Activated CD4-positive, alpha-beta T cell treated with anti-CD3 and anti-CD28 coated beads for 48 hours (primary cell): ENCODE data around the gene DUSP22.
A peak's percentile ranks its signal among the peaks of the same experiment; 100 is the strongest.

Experiments used
- DNase-seq: peaks from one replicate; pipeline ENCODE4 v3.0.0-alpha.2; 2020

DUSP22 gene

GRCh38 chr6:353642-354614 is 61.6 kb downstream of the DUSP22 start:
- no peak for DNase-seq

DNA sequence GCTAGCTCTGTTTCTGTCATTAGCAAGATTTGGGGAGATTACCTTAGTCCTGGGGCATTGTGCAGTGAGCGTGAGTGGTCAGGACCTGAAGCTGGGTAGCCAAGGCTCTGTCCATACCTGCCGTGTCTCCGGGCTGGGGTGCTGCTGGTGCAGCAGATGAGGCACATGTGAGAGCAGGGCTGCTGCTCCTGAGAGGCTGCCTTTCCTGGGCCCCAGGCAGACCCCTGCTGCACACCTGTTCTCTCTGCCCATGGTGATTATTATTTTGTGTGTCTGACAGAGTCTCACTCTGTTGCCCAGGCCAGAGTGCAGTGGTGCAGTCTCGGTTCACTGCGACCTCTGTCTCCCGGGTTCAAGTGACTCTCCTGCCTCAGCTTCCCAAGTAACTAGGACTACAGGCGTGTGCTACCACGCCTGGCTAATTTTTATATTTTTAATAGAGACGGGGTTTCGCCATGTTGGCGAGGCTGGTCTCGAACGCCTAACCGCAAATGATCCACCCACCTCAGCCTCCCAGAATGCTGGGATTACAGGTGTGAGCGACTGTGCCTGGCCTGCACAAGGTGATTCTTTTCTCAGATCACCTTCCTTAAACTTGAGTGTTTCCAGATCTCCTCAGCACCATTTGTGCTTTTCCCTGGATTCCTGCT is 62.5 kb downstream of the DUSP22 start:
- DNase-seq: no peak

GRCh38 chr6:355373-356208 is 63.3 kb downstream of the DUSP22 start:
- DNase-seq: no peak

DNA sequence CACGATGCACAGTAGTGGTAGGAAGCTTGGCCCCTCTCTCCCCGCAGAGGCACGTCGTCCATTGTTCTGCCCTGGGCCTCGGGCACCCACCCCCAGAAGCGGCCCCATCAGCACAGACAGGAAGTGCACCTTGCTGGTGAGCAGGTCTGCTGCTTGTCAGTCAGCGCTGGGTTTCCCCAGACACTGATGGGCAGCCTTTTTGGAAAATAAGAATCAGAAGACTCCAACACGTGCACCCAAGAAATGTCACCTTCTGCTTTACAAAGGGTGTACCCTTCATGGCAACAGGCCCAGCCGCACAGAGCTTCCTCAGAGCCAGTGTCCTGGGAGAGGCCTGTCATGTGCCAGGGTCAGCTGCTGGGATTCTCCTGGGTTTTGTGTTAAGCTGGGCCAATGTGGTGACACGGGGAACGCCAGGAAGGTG is 64.6 kb downstream of the DUSP22 start:
- DNase-seq: peak; percentile 39

- no peak for DNase-seq
Observed at GRCh38 chr6:357261-357790, 65.0 kb downstream of the DUSP22 start.

GRCh38 chr6:357791-358341 is 65.6 kb downstream of the DUSP22 start:
- DNase-seq: no peak

DNA sequence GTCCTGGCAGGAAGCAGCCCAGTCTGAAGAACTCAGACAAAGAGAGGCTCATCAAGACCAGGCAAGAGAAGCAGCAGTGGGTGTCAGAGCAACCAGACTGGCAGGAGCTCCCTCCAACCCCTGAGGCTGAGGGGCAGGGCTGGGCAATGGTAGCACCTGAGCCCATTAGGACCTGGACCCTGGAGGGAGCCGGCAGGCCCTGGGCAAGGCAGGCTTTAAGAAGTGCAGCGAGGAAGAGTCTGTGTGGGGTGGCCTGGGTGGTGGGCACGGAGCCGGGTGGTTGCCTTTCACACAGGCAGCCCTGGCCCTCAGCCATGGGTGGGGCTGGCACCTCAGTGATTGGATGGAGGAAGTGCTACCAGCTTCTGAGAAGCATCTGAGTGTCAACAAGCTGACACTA is 66.1 kb downstream of the DUSP22 start:
- no peak for DNase-seq

GRCh38 chr6:358847-359246 is 66.6 kb downstream of the DUSP22 start:
- no peak for DNase-seq

DNA sequence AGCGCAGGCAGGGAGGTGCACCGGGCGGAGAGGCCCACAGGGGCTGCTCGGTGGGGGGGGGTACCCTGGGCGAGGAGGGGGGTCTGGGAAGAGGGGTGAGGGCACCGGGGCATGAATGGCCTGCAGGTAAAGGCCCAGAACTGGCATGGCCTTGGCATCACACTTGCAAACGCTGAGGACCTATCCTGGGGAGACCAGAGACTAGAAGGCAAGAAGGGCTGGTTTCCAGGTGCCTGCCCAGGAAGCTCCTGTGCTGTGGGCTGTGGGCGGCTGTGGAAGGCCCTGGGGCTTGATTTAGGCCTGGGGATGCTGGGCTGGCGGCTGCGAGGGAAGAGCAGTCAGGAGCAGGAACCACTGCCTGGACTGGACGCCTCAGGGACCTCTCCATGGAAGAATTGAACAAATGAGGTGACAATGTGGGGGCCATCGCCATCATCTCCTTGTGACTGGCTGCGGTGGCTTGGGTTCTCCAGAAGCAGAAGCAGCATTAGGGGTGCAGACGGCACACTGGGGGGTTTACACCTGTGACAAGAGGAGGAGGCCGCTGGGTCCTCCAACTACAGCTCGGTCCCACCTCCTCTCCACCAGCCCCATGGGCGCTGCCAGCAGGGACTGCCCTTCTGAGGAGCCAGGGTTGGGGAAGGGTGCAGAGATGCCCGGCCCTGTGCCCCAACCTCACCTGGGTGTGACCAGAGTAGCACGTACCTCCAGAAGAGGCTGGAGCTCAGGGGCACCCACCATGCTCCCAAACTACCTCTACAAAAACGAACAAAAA is 67.2 kb downstream of the DUSP22 start:
- DNase-seq: no peak

GRCh38 chr6:360349-360748 is 68.1 kb downstream of the DUSP22 start:
- no peak for DNase-seq

- DNase-seq: no peak
Observed at GRCh38 chr6:360764-361373, 68.6 kb downstream of the DUSP22 start.

DNA sequence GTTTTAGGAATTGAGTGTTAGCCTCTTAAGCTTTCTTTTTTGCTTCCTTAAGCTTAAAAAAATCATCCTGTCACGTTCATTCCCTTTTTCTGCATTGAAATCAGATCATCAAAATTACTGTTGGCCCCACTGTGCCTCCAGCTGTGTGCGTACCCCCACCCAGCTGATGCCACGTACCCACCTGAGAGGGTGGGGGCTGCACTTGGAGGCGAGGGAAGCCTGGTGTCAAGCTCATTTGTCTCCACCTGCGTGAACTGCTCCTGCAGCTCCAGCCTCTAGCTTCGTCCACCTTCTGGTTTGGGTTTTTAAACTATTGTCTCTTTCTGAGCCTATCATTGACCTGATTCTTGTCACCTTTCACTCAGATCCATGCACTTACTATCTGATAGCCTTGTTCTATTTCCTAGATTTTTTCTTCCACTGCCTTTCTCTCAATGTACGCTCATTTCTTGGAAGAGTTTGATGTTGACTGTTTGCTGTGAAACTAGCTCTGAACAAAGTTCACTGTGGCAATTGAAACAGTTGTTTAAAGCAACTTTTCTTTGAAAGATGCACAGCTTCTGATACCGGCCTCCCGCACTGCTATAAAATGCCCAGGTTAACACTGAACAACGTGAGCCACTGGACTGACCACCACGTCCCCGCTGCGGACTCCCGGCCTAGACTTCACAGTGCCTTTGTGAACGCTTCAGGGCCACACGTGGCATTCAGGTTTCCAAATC is 69.3 kb downstream of the DUSP22 start:
- no peak for DNase-seq

GRCh38 chr6:362231-362923 is 70.1 kb downstream of the DUSP22 start:
- no peak for DNase-seq

DNA sequence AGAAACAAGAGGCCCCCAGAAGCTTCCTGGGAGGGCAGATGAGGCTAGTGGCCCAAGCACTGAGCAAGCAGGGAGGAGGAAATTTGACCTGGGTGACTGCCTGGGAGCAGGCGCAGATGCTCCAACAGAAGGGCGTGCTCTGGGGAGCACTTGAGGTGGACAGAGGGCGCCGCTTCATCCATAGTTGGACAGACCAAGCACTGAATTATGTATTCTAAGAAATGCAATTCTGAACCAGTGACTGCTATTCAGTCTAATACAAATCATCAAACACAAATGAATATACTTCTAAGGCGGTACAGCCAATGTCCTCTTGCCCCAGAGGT is 70.6 kb downstream of the DUSP22 start:
- no peak for DNase-seq

DNA sequence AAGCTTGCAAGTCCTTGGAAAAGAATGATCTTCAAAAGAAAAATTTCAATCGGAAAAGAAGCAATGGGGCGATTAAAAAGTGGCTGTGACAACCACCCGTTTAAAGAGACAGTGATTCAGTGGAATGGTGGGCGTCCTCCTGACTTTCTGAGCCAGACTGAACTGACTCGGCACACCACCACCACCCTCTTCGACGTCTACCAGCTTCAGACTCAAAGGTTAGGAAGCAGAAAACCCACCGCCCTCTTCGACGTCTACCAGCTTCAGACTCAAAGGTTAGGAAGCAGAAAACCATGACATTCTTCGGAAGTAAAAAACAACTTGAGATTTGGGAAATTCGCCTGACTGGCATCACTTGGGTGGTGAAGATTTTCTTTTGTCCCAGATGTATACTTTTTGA is 71.0 kb downstream of the DUSP22 start:
- no peak for DNase-seq

- DNase-seq: no peak
Observed at GRCh38 chr6:363909-364308, 71.6 kb downstream of the DUSP22 start.

DNA sequence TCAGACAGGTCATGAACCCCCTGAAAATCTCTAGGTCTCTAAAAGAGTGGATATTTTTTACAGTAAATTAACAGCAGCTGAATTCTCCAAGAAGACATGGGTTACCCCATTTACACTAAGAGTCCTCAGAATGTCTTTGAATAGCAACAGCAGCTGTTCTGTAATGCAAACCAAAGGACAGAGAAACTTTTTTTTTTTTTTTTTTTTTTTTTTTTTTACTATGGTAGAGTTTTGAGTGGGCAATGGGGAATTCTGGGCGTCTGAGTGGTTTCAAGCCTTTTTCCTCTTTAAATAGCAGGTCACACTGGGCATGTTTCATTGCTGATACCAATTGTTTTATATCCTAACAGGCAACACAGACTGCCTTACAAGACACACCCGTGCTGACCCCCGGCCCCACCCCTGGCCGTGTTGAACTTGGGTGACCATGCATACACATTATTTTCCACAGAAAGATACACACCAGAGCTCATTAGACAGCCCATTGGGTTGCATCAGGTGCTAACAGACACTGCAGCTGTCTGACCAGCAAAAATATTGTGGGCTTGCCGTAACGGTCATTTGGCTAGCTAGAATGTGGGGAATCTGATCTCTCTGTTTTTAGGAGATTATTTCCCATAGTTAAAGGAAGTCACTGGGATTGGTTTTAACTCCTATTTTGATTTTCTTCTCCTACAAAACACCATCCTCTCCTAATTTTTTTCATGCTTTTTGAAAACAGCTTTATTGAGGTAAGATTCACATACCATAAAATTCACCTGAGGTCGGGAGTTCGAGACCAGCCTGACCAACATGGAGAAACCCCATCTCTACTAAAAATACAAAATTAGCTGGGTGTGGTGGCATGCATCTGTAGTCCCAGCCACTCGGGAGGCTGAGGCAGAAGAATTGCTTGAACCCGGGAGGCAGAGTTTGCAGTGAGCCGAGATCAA is 72.6 kb downstream of the DUSP22 start:
- DNase-seq: no peak

DNA sequence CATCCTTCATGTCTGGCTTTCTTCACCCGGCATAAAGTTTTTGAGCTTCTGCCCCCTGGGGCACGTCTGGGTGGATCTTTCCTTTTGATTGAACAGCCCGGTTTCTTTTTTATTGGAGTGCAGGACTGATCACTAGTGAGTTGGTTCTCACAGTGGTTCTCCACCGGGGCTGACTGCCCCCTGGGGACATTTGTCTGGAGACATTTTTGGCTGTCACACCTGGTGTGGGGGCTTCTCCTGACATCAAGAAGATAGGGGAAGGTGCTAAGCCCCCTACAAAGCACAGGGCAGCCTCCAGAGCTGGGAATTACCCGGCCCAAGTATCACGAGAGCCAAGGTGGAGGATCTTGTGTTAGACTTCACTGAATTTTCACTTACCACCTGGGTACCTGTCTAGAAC is 73.5 kb downstream of the DUSP22 start:
- no peak for DNase-seq
